ENCODE data around the gene GSK3A.
A peak's percentile ranks its signal among the peaks of the same experiment; 100 is the strongest.

GSK3A gene

DNA sequence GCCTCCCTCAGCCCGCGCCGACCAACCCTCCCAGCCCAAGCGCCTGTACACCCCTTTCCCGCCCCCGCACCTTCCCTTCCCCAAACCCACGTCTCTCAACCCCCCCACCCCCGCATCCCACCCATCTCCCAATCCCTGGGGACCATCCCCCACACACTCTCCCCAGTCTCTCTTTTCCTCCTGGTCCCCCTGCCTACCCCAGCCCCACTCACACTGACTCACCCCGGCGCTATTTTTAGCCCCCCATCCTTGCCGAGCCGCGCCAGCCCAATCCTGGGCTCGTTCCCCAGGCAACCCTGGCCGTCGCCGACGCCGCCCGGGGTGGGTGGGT lies 38.4 kb upstream of the GSK3A start:
- DNase-seq (ENCODE audit: low spot score) = no peak

GRCh38 chr19:42279902-42280814 lies 37.8 kb upstream of the GSK3A start:
- DNase-seq (ENCODE audit: low spot score) = peak; percentile 83

DNA sequence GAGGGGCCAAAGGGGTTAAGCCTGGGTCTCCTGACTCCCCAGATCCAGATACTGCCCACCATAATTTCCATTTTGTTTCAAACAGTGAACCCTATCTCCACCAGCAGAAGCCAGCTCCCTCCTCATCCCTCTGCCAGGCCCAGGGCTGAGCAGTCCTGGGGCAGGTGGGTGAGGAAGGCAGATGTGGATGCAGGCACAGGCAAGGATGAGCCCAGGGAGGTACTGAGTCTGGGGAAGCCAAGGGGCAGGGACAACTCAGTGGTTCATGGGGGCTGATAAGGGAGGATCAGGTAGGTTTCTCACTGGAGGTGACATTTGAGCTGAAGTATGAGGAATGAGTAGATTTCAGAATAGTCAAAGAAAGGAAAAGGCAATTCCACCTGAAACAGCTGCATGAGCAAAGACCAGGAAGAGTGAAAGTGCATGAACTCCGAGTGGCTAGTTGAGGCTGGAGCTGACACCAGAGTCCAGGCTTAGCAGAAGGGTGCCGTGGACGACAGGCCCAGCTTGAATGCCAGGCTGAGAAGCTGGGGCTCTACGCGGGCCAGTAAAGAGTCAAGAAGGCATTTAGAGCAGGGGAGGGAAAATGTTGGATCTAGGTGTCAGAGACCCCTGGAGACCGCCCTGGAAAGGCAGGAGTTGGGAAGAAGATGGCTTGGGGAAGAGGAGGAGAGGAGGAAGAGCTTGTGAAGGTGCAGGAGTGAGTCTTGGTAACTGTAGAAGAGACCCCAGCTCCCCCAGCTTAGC lies 36.9 kb upstream of the GSK3A start:
- DNase-seq (ENCODE audit: low spot score) = no peak

GRCh38 chr19:42278452-42279154 lies 36.2 kb upstream of the GSK3A start:
- no peak for DNase-seq (ENCODE audit: low spot score)

DNA sequence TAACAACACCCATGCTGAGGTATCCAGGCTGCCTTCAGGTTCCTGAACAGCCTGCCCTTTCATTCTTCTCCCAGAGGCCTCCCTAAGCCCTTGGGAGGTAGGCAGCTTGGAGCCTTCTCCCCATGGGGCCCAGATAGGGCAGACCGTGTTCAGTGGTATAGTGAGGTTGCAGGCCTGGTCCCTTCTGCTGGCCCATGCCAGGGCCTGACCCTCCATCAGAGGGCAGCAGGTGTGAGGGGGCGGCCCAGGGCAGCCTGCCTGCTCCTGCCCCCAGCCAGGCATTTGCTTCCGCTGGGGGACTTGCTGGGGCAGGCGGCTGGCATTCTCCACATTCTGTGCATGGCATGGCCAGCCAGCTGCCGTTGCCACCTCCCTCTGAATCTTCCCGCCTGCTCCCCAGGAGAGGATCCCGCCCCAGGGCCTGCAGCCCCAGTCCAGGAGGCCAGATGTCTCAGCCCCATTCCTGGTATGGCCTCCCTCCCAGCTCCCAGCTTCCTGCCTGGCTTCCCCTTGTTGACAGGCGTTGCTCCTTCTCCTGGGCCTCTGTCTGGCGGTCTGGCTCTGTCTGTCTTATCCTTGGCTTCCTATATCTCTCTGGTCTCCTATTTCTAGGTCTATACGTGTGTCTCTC lies 35.5 kb upstream of the GSK3A start:
- no peak for DNase-seq (ENCODE audit: low spot score)

DNA sequence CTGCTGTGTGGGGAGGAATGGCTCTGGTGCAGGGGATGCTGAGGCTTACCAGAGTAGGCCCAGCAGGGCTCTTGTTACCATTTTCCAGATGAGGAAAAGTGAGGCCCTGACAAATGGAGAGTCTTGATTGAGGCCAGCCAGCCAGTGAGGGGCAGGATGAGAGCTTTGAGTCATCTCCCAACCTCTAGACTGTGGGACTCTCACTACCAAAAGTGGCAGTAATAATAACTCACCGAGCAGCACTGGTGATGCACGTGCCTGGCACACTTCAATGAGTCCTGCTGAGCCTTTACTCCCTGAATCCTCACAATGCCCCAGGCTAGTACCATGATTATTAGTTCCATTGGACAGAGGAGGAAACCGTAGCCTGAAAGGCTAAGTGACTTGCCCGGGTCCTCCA lies 34.4 kb upstream of the GSK3A start:
- no peak for DNase-seq (ENCODE audit: low spot score)

DNA sequence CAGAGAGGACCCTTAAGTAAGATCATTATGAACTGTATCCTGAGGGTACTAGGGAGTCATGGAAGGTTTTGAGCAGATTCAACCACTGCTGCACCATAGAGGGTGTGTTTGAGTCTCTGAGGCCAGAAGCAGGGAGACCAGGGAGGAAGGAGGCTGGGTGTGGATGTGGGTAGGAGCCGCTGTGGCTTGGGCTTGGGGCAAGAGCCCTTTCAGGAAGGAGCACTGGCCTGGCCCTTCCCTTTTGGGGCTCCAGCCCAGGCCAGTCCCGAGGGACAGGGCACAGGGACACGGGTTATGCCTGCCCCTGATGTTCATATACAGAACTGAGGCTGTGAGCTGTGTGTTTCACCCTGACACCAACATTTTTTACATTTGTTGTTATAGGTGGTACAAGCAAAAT lies 33.9 kb upstream of the GSK3A start:
- DNase-seq (ENCODE audit: low spot score) = no peak

GRCh38 chr19:42275517-42275916 lies 33.1 kb upstream of the GSK3A start:
- no peak for DNase-seq (ENCODE audit: low spot score)

DNA sequence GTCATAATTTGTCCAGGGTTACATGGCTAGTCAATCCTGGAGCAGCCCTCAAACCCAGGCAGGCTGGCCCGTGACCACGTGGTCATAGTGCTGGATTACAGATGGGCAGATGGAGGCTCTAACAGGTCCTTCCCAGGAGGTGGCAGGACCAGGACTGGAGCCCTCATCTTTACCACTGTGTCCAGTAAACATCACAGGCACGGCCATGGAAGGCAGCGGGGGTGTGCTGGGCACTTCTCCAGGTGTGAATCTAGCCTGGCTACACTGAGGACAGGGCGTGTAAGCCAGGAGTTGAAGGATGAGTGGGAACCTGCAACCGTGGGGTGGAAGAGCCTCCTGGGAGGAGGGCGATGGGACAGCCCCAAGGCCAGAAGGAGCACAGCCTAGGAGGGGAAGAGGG lies 32.7 kb upstream of the GSK3A start:
- DNase-seq (ENCODE audit: low spot score) = no peak

- no peak for DNase-seq (ENCODE audit: low spot score)
These were observed 31.8 kb upstream of the GSK3A start for GRCh38 chr19:42274065-42274682.

DNA sequence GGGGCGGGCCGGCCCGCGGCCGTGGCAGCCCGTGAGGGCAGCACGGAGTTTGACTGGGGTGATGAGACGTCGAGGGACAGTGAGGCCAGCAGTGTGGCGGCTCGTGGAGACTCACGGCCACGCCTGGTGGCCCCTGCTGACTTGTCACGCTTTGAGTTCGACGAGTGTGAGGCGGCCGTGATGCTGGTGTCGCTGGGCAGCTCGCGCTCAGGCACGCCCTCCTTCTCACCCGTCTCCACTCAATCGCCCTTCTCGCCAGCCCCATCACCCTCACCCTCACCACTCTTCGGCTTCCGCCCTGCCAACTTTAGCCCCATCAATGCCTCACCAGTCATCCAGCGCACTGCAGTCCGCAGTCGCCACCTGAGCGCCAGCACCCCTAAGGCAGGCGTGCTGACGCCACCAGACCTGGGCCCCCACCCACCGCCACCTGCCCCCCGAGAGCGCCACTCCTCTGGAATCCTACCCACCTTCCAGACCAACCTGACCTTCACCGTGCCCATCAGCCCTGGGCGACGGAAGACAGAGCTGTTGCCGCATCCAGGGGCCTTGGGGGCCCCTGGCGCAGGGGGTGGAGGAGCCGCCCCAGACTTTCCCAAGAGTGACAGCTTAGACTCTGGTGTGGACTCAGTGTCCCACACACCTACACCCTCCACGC lies 31.1 kb upstream of the GSK3A start:
- no peak for DNase-seq (ENCODE audit: low spot score)

DNA sequence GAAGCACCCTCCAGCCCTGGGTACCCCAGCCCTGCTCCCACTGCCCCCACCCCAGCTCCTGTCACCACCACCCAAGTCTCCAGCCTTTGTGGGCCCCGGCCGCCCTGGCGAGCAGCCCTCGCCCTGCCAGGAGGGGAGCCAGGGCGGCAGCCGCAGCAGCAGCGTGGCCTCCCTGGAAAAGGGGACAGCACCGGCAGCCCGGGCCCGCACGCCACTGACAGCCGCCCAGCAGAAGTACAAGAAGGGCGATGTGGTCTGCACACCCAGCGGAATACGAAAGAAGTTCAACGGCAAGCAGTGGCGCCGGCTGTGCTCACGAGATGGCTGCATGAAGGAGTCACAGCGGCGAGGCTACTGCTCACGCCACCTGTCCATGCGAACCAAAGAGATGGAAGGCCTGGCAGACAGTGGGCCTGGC lies 30.6 kb upstream of the GSK3A start:
- DNase-seq (ENCODE audit: low spot score) = no peak

DNA sequence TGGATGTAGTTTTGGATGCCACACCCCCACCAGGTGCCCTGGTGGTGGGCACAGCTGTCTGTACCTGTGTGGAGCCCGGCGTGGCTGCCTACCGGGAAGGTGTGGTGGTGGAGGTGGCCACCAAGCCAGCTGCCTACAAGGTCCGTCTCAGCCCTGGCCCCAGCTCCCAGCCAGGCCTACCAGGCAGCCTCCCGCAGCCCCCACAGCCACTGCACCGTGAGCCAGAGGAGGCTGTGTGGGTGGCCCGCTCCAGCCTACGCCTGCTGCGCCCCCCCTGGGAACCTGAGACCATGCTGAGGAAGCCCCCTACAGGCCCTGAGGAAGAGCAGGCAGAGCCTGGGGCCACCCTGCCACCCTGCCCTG lies 30.1 kb upstream of the GSK3A start:
- DNase-seq (ENCODE audit: low spot score) = no peak

DNA sequence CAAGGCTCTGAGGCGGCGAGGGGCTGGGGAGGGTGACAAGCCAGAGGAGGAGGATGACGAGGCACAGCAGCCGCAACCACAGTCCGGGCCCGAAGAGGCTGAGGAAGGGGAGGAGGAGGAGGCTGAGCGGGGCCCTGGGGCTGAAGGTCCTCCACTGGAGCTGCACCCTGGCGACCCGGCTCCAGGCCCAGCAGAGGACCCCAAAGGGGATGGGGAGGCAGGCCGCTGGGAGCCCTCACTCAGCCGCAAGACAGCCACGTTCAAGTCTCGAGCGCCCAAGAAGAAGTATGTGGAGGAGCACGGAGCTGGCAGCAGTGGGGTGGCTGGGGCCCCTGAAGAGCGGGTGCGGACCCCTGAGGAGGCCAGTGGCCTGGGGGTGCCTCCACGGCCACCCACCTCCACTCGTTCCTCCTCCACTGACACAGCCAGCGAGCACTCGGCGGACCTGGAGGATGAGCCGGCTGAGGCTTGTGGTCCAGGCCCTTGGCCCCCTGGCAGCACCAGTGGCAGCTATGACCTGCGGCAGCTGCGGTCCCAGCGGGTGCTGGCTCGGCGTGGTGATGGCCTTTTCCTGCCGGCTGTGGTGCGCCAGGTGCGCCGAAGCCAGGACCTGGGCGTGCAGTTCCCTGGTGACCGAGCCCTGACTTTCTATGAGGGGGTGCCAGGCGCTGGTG lies 29.6 kb upstream of the GSK3A start:
- DNase-seq (ENCODE audit: low spot score) = no peak

GRCh38 chr19:42271045-42271419 lies 28.6 kb upstream of the GSK3A start:
- DNase-seq (ENCODE audit: low spot score) = no peak

DNA sequence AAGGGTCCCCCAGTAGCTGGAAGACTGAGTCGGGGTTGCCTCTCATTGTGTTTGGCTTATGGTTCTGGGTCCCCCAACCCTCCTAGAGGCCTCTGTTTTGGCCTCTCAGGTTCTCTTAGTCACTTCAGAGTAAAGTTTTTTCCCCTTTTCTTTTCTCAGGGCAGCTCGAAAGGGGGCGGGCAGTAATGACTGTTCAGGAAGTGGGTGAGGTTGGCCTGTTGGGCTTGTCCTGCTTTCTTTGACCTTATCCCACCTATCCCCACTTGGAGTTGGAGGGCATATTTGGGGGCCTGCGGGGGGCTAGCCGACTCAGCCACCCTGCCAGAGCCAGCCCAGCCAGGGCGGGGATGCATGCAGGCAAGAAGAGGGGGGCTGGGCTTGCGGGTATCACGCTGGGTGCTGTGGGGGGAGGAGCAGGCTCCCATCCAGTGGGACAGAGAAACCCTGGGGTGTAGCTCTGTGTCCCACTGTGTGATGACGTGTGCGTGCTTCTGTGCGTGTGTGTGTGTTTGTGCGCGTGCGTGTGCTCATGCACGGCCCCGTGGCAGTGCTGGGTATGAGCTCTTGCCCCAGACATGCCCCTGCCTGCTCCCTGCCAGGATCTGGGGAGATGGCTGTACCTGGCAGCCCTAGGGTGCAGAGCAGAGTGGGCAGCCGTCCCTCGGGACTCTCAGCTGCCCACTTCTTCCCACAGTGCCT lies 28.1 kb upstream of the GSK3A start:
- DNase-seq (ENCODE audit: low spot score) = no peak

- no peak for DNase-seq (ENCODE audit: low spot score)
These were observed 27.3 kb upstream of the GSK3A start for GRCh38 chr19:42269478-42270345.

DNA sequence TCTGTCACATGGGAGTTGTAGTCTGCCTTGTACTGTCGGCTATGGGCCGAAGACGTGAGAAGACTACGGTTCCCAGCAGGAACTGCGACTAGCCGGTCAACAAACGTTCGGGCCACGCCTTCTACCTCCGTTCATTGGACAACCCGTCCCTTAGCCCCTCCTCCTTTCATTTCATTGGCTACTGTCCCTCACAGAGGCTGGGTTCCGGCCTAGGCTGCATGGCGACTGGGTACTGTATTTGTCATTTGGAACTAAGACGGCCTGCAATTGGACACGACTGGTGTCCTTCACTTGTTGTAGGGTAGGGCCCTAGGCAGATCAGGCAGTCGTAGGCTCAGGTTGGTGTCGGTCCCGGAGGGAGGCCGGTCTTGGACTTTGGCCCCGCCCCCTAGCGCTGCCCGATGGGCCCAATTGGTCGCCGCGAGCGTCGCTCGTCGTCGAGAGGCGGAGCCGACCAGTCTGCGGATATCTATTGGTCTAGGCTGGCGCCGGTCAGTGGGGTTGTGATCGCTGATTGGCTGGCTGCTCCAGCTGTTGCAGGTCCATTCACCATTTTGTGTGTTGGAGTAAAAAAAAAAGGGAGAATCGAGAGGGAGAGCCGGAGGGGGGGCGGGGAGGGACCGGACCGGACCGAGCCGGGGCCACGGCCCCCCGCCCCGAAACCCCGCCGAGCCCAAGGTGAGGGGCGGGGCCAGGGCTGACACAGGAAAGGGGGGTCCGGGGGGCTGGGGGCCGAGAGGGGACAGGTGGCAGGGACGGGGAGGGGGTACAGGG lies 26.5 kb upstream of the GSK3A start, which contains the start of gene CIC:
CIC (plus strand) TSS at position 549 of the 774 bp plus-strand sequence. CDS start 2,532 bp downstream, outside the sequence.
- peak; percentile 100 for DNase-seq (ENCODE audit: low spot score)

All from kidney capillary endothelial cell (primary cell).